Left lung (tissue), 10 donors: ENCODE results near the gene SDCBP2. TPM values are rescaled to one million over a fixed set of nuclear protein-coding genes. Genes with fewer than 3 reads are reported as not detected.

ENCODE experiments used
- ATAC-seq: fragments of 200-7000 bp; cut with Tn5 transposase; one replicate; pipeline ENCODE4 v1.9.1; 2020; ENCODE audit warnings: moderate library complexity
- DNase-seq, 4 donors: peaks; one replicate each; pipeline ENCODE4 v3.0.0-alpha.2; 2013 to 2020
- H3K27ac ChIP-seq, 2 donors: fragments of 200-600 bp; sonication (generic) in 1 of 2; one replicate each; pipeline versions ENCODE4 v1.5.0 to v1.8.0; 2020 to 2021
- H3K27me3 ChIP-seq, 2 donors: fragments of 200-600 bp; sonication (generic) in 1 of 2; one replicate each; pipeline versions ENCODE4 v1.5.0 to v1.8.0; 2020 to 2021
- H3K36me3 ChIP-seq, 2 donors: fragments of 200-600 bp; sonication (generic) in 1 of 2; one replicate each; pipeline versions ENCODE4 v1.5.0 to v1.8.0; 2020 to 2021
- H3K4me1 ChIP-seq, 2 donors: fragments of 200-600 bp; one replicate each; pipeline ENCODE4 v1.8.0; 2021
- H3K4me3 ChIP-seq, 2 donors: fragments of 200-600 bp; sonication (generic) in 1 of 2; one replicate each; pipeline versions ENCODE4 v1.5.0 to v1.8.0; 2020 to 2021; ENCODE audit warnings: mild to moderate bottlenecking in 1 of 2
- H3K9me3 ChIP-seq, 2 donors: fragments of 200-600 bp; sonication (generic) in 1 of 2; one replicate each; pipeline versions ENCODE4 v1.5.0 to v1.8.0; 2020 to 2021
- CTCF ChIP-seq, 2 donors: fragments of 200-600 bp; sonication (generic) in 1 of 2; IDR thresholded peaks; one replicate each; pipeline versions ENCODE4 v1.5.0 to v1.8.0; 2021; ENCODE audit warnings: antibody characterized with exemption in 2 of 2
- intact Hi-C, 2 donors: fragments of 100-400 bp; cut with DNase I; formaldehyde crosslinking; loops; one replicate each; pipeline versions ENCODE4 v1.11.2 to v1.14.2; 2022
- polyA plus RNA-seq, 6 donors: library from polyadenylated mRNA; unstranded; fragments of 120-200 nt; gene quantifications; one replicate each; pipeline ENCODE4 v1.2.1, GENCODE V29; 2013; ENCODE audit not compliant: insufficient read length in 6 of 6
- total RNA-seq, 2 donors: library from RNA; stranded (reverse); fragmentation: NEBNext Ultra II Directional; extraction: Animal tissue kit (Norgen Biotek cat#: 25700); gene quantifications; one replicate each; pipeline ENCODE4 v1.2.1, GENCODE V29; 2021
- donor health status: DM: no; HTN: yes; CAD: no.
- donor health status: DM: no; HTN: no; CAD: no.

The SDCBP2 gene
- total and polyA plus RNA-seq, 8 donors: 1.8 to 21.5 (median 3.1) TPM

DNA sequence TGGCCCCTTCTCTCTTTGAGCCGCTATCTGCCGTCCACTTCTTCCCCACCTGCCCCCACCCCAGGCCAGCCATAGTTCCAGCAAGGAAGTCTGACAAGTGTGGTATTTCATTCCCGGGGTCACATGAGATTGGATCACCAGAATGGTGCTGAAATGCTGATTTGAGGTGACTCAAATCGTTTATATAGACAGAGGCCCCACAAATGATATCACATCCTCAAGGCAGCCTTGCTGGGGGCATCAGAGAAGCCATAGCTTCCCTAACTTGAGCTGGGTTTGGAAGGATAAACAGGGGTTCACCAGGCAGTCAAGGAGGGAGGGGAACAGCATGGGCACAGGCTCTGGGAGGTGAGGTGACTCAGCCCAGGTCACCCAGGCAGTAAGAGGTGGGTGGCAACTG is 9.9 kb downstream of the SDCBP2 start:
- H3K9me3 ChIP-seq: no peaks in the 10 kb centered on the region
- TF ChIP-seq CTCF (IDR thresholded peaks at IDR 0.05): no peak
- H3K27ac ChIP-seq: no peak overlapping the region
- no peak for ATAC-seq
- H3K27me3 ChIP-seq: no peaks in the 10 kb centered on the region
- H3K4me3 ChIP-seq: no peak overlapping the region
- H3K4me1 ChIP-seq: peaks cover 5 to 24% of the 10 kb centered on the region in 2 donors
- DNase-seq: no peak
- intact Hi-C loops: no loop called here
- no peaks in the 10 kb centered on the region for H3K36me3 ChIP-seq

GRCh38 chr20:1317545-1318255 is 11.2 kb downstream of the SDCBP2 start:
- Histone ChIP-seq H3K27me3 (no peaks in the 10 kb centered on the region), H3K27ac (no peak overlapping the region), H3K4me1 (peaks cover 5 to 22% of the 10 kb centered on the region in 2 donors), H3K9me3 (no peaks in the 10 kb centered on the region), H3K36me3 (no peaks in the 10 kb centered on the region), H3K4me3 (no peak overlapping the region)
- no peak for DNase-seq
- intact Hi-C loops: no loop called here
- no peak for ATAC-seq
- TF ChIP-seq CTCF (IDR thresholded peaks at IDR 0.05): no peak

- Histone ChIP-seq H3K27me3 (no peaks in the 10 kb centered on the region), H3K4me1 (peaks cover 0 to 11% of the 10 kb centered on the region in 2 donors), H3K27ac (no peak overlapping the region), H3K9me3 (no peaks in the 10 kb centered on the region), H3K4me3 (no peak overlapping the region), H3K36me3 (no peaks in the 10 kb centered on the region)
- no peak for TF ChIP-seq CTCF (IDR thresholded peaks at IDR 0.05)
- intact Hi-C loops: no loop called here
- no peak for DNase-seq
- no peak for ATAC-seq
Observed at GRCh38 chr20:1315804-1316203, 13.1 kb downstream of the SDCBP2 start.

DNA sequence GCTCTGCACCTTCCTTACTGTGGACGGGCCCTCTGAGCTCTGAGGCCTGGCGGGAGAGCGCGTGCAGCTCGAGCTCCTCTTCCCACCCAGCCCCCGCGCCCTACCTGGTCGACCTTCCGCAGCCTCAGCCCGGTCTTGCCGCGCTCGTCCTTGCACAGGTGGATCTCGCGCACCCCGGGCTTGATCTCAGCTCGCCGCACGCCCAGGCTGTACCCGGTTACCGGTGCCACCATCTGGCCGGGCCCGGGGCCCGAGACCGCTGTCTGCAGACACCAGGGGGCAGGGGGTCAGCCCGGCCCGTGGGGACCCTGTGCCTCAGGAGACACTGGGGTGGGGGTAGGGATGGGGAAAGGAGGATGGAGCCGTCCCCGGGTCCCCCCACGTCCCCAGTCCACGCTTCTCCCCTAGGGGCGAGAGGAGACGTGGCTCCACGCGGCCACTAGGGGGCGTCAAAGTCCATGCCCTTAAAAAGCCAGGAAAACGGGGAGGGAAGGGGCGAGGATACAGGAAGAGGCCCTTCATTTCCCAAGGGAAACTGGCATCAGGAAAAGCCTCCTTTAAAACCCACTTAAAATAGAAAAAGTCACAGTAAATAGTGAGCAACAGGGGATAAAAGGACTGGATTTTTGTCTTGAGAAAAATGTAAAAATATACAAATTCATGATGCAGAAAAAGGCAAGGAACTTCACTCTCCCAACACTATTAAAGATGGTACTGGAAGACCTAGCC is 15.5 kb downstream of the SDCBP2 start:
- Histone ChIP-seq H3K36me3 (no peaks in the 10 kb centered on the region), H3K4me3 (no peak overlapping the region), H3K27me3 (no peaks in the 10 kb centered on the region), H3K4me1 (peaks cover 0 to 11% of the 10 kb centered on the region in 2 donors), H3K9me3 (no peaks in the 10 kb centered on the region), H3K27ac (peak overlapping the region in 1 of 2 donors; percentile 21)
- peak; percentile 96 to 97 for TF ChIP-seq CTCF (IDR thresholded peaks at IDR 0.05)
- peak; percentile 94 for ATAC-seq
- peak; percentile 63 to 92 (median 78) for DNase-seq
- intact Hi-C loops: loop anchor here in 1 of 2 donors (2.0 kb wide), 1 partner anchor 125 kb away; no protein-coding TSS in a partner anchor

DNA sequence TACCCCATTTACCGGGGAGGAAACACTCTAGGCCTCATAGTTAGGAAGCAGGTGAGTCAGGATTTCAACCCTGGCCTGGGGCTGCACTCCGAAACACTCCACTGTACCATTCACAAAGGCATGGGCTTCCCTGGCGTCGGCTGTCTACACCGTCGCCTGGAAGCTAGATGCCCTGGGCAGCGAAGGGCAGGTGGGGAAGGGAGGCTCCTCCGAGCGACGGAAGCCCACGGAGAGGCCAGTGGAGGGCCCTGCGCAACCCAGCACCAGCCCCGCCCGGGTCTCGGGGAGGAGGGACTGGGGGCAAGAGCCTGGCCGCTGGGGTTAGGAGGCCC is 16.1 kb downstream of the SDCBP2 start:
- no peak for ATAC-seq
- H3K27ac ChIP-seq: no peak overlapping the region
- no peaks in the 10 kb centered on the region for H3K27me3 ChIP-seq
- no peak for DNase-seq
- no peak overlapping the region for H3K4me3 ChIP-seq
- no peaks in the 10 kb centered on the region for H3K9me3 ChIP-seq
- peaks cover 0 to 11% of the 10 kb centered on the region in 2 donors for H3K4me1 ChIP-seq
- TF ChIP-seq CTCF (IDR thresholded peaks at IDR 0.05): no peak
- no peaks in the 10 kb centered on the region for H3K36me3 ChIP-seq
- intact Hi-C loops: loop anchor here in 1 of 2 donors (2.0 kb wide), 1 partner anchor 126 kb away; no protein-coding TSS in a partner anchor
